ENCODE measurements around the gene BICRAL. TPM values are rescaled to one million over a fixed set of nuclear protein-coding genes. Genes with fewer than 3 reads are reported as not detected.
A peak's percentile ranks its signal among the peaks of the same experiment; 100 is the strongest.
"Not testable (repeated sequence)": the region's sequence is repeated elsewhere in the genome, so short reads cannot be mapped to it uniquely, and the experiment has no call there.

BICRAL gene
- total RNA-seq, 2 experiments from 2014 or later, result 12.0 to 12.1 TPM

- H3K9me3 Mint-ChIP-seq; H3K4me3 Mint-ChIP-seq; H3K27ac Mint-ChIP-seq; CTCF ChIA-PET; H3K27me3 Mint-ChIP-seq; DNase-seq; POLR2A ChIA-PET; H3K36me3 Mint-ChIP-seq; intact Hi-C loops (cut with micrococcal nuclease): not testable (repeated sequence)
- peaks cover 11% of the 10 kb centered on the region for H3K4me1 Mint-ChIP-seq (ENCODE audit: low read depth)
These were observed 15.8 kb downstream of the BICRAL start for GRCh38 chr6:42797696-42798095.

- Mint-ChIP-seq H3K27ac (no peak overlapping the region), H3K4me3 (no peak overlapping the region), H3K36me3 (no peaks in the 10 kb centered on the region), H3K9me3 (no peaks in the 10 kb centered on the region), H3K27me3 (no peaks in the 10 kb centered on the region), H3K4me1 (ENCODE audit: low read depth) (peaks cover 11% of the 10 kb centered on the region)
- ChIA-PET POLR2A (no interaction called here), CTCF (no interaction called here)
- DNase-seq, result no peak
- intact Hi-C loops (cut with micrococcal nuclease), result no loop called here
These were observed 23.5 kb downstream of the BICRAL start for GRCh38 chr6:42805297-42805861.

GRCh38 chr6:42806359-42806758, 24.5 kb downstream of the BICRAL start:
- H3K9me3 Mint-ChIP-seq; H3K4me3 Mint-ChIP-seq; H3K27me3 Mint-ChIP-seq; H3K27ac Mint-ChIP-seq; H3K36me3 Mint-ChIP-seq; intact Hi-C loops (cut with micrococcal nuclease); POLR2A ChIA-PET; DNase-seq: not testable (repeated sequence)
- peaks cover 11% of the 10 kb centered on the region for H3K4me1 Mint-ChIP-seq (ENCODE audit: low read depth)
- CTCF ChIA-PET, result interaction anchor here (0.6 kb wide), 2 partner anchors 76 to 89 kb away, joined by 3 read pairs; no protein-coding TSS in a partner anchor

GRCh38 chr6:42808492-42809483, 26.9 kb downstream of the BICRAL start:
- DNase-seq, result no peak
- H3K4me1 Mint-ChIP-seq (ENCODE audit: low read depth), result peaks cover 17% of the 10 kb centered on the region
- H3K9me3 Mint-ChIP-seq, result no peaks in the 10 kb centered on the region
- POLR2A ChIA-PET, result interaction anchor here (1.0 to 1.4 kb wide), 2 partner anchors 26 to 38 kb away, joined by 3 read pairs; no protein-coding TSS in a partner anchor
- intact Hi-C loops (cut with micrococcal nuclease), result no loop called here
- peak overlapping the region; percentile 33 for H3K27ac Mint-ChIP-seq
- H3K27me3 Mint-ChIP-seq, result no peaks in the 10 kb centered on the region
- H3K36me3 Mint-ChIP-seq, result peaks cover 2% of the 10 kb centered on the region
- H3K4me3 Mint-ChIP-seq, result no peak overlapping the region
- CTCF ChIA-PET, result interaction anchor here (0.9 kb wide), 3 partner anchors 13 to 81 kb away, joined by 3 to 5 read pairs (median 3); no protein-coding TSS in a partner anchor

GRCh38 chr6:42813074-42813645, 31.3 kb downstream of the BICRAL start:
- H3K9me3 Mint-ChIP-seq, result no peaks in the 10 kb centered on the region
- POLR2A ChIA-PET, result interaction anchor here (0.6 kb wide), 1 partner anchor 32 kb away, joined by 3 read pairs; the partner anchor contains the start of gene BICRAL
- peaks cover 26% of the 10 kb centered on the region for H3K4me1 Mint-ChIP-seq (ENCODE audit: low read depth)
- H3K4me3 Mint-ChIP-seq, result no peak overlapping the region
- intact Hi-C loops (cut with micrococcal nuclease), result no loop called here
- peak overlapping the region; percentile 54 for H3K27ac Mint-ChIP-seq
- CTCF ChIA-PET, result interaction anchor here (1.0 kb wide), 1 partner anchor 1026 kb away, joined by 3 read pairs; the partner anchor contains the start of gene TOMM6
- DNase-seq, result no peak
- no peaks in the 10 kb centered on the region for H3K27me3 Mint-ChIP-seq
- H3K36me3 Mint-ChIP-seq, result peaks cover 2% of the 10 kb centered on the region

DNA sequence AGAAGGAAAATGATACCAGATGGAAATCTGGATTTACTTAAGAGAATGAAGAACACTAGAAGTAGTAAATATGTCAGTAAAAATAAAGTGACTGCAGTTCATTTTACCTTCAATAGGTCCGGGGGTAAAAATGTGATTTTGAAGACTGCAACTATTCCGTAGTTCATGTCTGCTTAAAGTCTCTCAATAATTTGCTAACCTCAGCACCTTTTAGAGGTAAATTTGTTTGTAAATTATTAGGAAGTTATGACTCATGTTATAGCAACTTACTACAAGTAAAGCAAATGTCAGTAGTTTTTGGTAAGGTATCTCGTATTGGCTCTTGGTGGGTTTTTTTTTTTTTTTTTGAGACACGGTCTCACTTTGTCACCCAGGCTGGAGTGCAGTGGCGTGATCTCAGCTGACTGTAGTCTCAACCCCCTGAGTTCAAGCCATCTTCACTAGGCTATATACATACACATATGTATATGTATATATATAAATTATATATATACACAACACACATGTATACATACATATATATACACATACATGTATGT, 32.1 kb downstream of the BICRAL start:
- Mint-ChIP-seq H3K4me1 (ENCODE audit: low read depth) (peaks cover 28% of the 10 kb centered on the region), H3K9me3 (no peaks in the 10 kb centered on the region), H3K4me3 (no peak overlapping the region), H3K27ac (peak overlapping the region; percentile 54), H3K27me3 (no peaks in the 10 kb centered on the region), H3K36me3 (peaks cover 2% of the 10 kb centered on the region)
- intact Hi-C loops (cut with micrococcal nuclease), result no loop called here
- no peak for DNase-seq
- ChIA-PET CTCF (no interaction called here), POLR2A (no interaction called here)

- POLR2A ChIA-PET; H3K36me3 Mint-ChIP-seq; intact Hi-C loops (cut with micrococcal nuclease); H3K27me3 Mint-ChIP-seq; H3K27ac Mint-ChIP-seq; DNase-seq; H3K4me3 Mint-ChIP-seq; H3K9me3 Mint-ChIP-seq: not testable (repeated sequence)
- CTCF ChIA-PET, result interaction anchor here (0.9 kb wide), 1 partner anchor 25 kb away, joined by 3 read pairs; no protein-coding TSS in a partner anchor
- peaks cover 42% of the 10 kb centered on the region for H3K4me1 Mint-ChIP-seq (ENCODE audit: low read depth)
These were observed 33.9 kb downstream of the BICRAL start for GRCh38 chr6:42815726-42816125.

DNA sequence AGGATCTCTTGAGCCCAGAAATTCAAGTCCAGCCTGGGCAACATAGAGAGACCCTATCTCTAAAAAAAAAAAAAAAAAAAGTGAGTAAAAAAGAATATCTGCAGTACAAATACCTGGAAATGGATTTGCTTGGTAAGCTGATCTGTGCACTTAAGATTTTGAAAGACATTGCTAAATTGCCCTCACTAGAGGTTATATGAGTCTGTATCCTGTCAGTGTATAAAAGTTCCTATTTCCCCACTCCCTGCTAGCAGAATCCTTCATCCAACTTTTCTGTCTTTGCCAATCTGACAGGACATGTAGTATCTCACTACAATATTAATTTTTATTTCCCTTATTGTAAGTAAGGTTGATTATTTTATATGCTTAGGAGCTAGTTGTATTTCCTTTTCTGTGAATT, 36.1 kb downstream of the BICRAL start:
- Mint-ChIP-seq H3K36me3 (no peaks in the 10 kb centered on the region), H3K27ac (no peak overlapping the region), H3K4me3 (no peak overlapping the region), H3K27me3 (no peaks in the 10 kb centered on the region), H3K9me3 (no peaks in the 10 kb centered on the region), H3K4me1 (ENCODE audit: low read depth) (peaks cover 36% of the 10 kb centered on the region)
- ChIA-PET POLR2A (no interaction called here), CTCF (interaction anchor here (0.7 to 1.6 kb wide), 3 partner anchors 126 to 156 kb away, joined by 3 read pairs; no protein-coding TSS in a partner anchor)
- intact Hi-C loops (cut with micrococcal nuclease), result no loop called here
- DNase-seq, result no peak

GRCh38 chr6:42818416-42818815, 36.6 kb downstream of the BICRAL start:
- intact Hi-C loops (cut with micrococcal nuclease), result no loop called here
- H3K9me3 Mint-ChIP-seq, result no peaks in the 10 kb centered on the region
- CTCF ChIA-PET, result interaction anchor here (0.7 to 1.2 kb wide), 2 partner anchors 126 to 157 kb away, joined by 3 read pairs; no protein-coding TSS in a partner anchor
- H3K27ac Mint-ChIP-seq, result no peak overlapping the region
- no peak for DNase-seq
- no peaks in the 10 kb centered on the region for H3K27me3 Mint-ChIP-seq
- no peak overlapping the region for H3K4me3 Mint-ChIP-seq
- H3K4me1 Mint-ChIP-seq (ENCODE audit: low read depth), result peaks cover 31% of the 10 kb centered on the region
- no peaks in the 10 kb centered on the region for H3K36me3 Mint-ChIP-seq
- POLR2A ChIA-PET, result interaction anchor here (0.7 kb wide), 1 partner anchor 38 kb away, joined by 3 read pairs; no protein-coding TSS in a partner anchor

DNA sequence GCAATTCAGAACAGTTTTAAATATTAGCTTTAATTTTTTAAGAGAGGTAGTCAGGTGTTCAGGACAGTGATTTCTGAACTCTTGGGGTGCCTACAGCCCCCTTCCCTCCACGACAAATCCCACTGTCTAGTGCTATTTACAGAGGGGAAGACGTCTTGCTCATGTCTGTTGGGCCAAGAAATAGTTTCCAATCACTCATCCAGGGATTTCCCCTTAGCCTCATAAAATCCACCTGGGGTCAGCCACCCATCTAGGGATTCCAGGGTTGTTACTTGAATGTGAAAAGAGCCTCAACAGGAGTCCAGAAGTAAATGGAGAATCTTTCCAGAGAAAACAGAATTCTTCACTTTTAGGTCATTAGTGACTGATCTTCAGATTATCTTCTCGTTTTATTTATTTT, 37.0 kb downstream of the BICRAL start:
- no peak overlapping the region for H3K27ac Mint-ChIP-seq
- ChIA-PET POLR2A (interaction anchor here (0.7 kb wide), 1 partner anchor 39 kb away, joined by 3 read pairs; no protein-coding TSS in a partner anchor), CTCF (no interaction called here)
- peaks cover 27% of the 10 kb centered on the region for H3K4me1 Mint-ChIP-seq (ENCODE audit: low read depth)
- H3K36me3 Mint-ChIP-seq, result no peaks in the 10 kb centered on the region
- H3K4me3 Mint-ChIP-seq, result no peak overlapping the region
- no peak for DNase-seq
- no peaks in the 10 kb centered on the region for H3K27me3 Mint-ChIP-seq
- intact Hi-C loops (cut with micrococcal nuclease), result no loop called here
- no peaks in the 10 kb centered on the region for H3K9me3 Mint-ChIP-seq

DNA sequence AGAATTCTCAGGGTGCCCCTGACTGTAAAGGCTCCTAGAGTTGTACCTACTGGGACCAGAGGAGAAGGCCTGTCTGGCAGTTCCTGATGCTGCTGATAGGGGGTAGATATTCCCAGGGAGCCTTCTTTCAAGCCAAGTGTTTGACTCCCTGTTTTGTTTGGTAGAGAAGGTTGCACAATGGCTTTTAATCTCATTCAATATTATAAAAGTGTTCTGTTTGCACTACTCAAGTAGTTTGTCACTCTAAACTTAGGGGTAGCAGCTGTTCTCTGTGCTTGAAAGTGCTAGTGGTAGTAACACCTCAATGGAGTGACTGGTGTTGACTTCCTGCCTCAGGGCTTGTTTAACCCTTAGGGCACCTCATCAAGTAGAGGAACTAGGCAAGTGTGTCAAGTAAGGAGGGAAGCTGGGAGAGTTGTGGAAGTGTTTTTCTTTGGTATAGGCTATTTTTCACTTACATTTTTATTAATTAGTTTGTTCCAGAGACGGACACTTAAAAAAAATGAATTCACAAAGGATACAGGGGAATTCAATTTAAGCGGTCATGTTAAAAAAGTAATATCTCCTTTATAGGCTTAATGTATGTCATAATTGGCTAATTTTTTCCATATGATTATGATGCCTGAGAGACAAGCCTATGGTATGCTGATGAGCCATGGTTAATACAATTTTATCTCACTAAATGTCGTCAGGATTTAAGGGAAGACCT, 38.1 kb downstream of the BICRAL start:
- ChIA-PET POLR2A (no interaction called here), CTCF (no interaction called here)
- Mint-ChIP-seq H3K9me3 (no peaks in the 10 kb centered on the region), H3K27me3 (no peaks in the 10 kb centered on the region), H3K27ac (no peak overlapping the region), H3K4me1 (ENCODE audit: low read depth) (peaks cover 24% of the 10 kb centered on the region), H3K36me3 (no peaks in the 10 kb centered on the region), H3K4me3 (no peak overlapping the region)
- DNase-seq, result no peak
- intact Hi-C loops (cut with micrococcal nuclease), result loop anchor here (5.0 kb wide), 1 partner anchor 38 kb away; the partner anchor contains the start of gene BICRAL
